HEK293 (cell line): Measurements from ENCODE around the gene COL25A1.

ENCODE experiments used
- CTCF ChIP-seq: fragments of 450-650 bp; formaldehyde crosslinking; IDR thresholded peaks from 2 replicates; pipeline ENCODE4 v1.5.1; 2016; ENCODE audit warnings: missing biosample characterization, missing genetic modification characterization
- HOXA7 ChIP-seq: sonication (generic); formaldehyde crosslinking; IDR thresholded peaks from 2 replicates; pipeline ENCODE4 v1.8.1; 2022; ENCODE audit warnings: missing genetic modification reagents, borderline replicate concordance
- REPIN1 ChIP-seq: fragments of 450-650 bp; formaldehyde crosslinking; IDR thresholded peaks from 2 replicates; pipeline ENCODE4 v1.5.1; 2017; ENCODE audit warnings: missing biosample characterization, missing genetic modification characterization, low read depth
- REST ChIP-seq: fragments of 450-650 bp; formaldehyde crosslinking; IDR thresholded peaks from 2 replicates; pipeline ENCODE4 v1.5.1; 2016; ENCODE audit warnings: missing biosample characterization, missing genetic modification characterization
- TCF7L2 ChIP-seq: IDR thresholded peaks from 2 replicates; pipeline ENCODE4 v1.6.1; 2011; ENCODE audit warnings: low read depth, mild to moderate bottlenecking, inconsistent platforms, low read length, moderate library complexity, borderline replicate concordance
- TSHZ1 ChIP-seq: fragments of 450-650 bp; formaldehyde crosslinking; IDR thresholded peaks from 2 replicates; pipeline ENCODE4 v1.5.1; 2016; ENCODE audit warnings: missing biosample characterization, missing genetic modification characterization, borderline replicate concordance
- ZNF155 ChIP-seq: fragments of 450-650 bp; formaldehyde crosslinking; IDR thresholded peaks from 2 replicates; pipeline ENCODE4 v1.5.1; 2016; ENCODE audit warnings: missing biosample characterization, missing genetic modification characterization
- ZNF223 ChIP-seq: fragments of 450-650 bp; formaldehyde crosslinking; IDR thresholded peaks from 2 replicates; pipeline ENCODE4 v1.5.1; 2016; ENCODE audit warnings: missing biosample characterization, missing genetic modification characterization
- ZNF555 ChIP-seq: fragments of 450-650 bp; formaldehyde crosslinking; conservative IDR thresholded peaks from 2 replicates; pipeline ENCODE4 v1.5.1; 2017; ENCODE audit warnings: missing biosample characterization, mild to moderate bottlenecking, missing genetic modification characterization, inconsistent platforms

GRCh38 chr4:108943976-108944591 is 358.4 kb downstream of the COL25A1 start:
- no peak for TF ChIP-seq HOXA7 (CRISPR knock-in tag)
- no peak for TF ChIP-seq CTCF (tag by site-specific recombination)
- TF ChIP-seq REPIN1 (tag by site-specific recombination) = no peak
- TF ChIP-seq ZNF155 (tag by site-specific recombination) = no peak
- TF ChIP-seq REST (tag by site-specific recombination) = no peak
- TF ChIP-seq TCF7L2 = no peak
- TF ChIP-seq TSHZ1 (tag by site-specific recombination) = no peak
- TF ChIP-seq ZNF555 (tag by site-specific recombination) = no peak
- TF ChIP-seq ZNF223 = no peak
